Measurements from ENCODE around the gene ARHGDIB.
A peak's percentile ranks its signal among the peaks of the same experiment; 100 is the strongest.

ARHGDIB gene

GRCh38 chr12:14982991-14983390 lies 21.6 kb upstream of the ARHGDIB start:
- no peak for DNase-seq (ENCODE audit: low spot score)

- no peak for DNase-seq (ENCODE audit: low spot score)
Measured at GRCh38 chr12:14982562-14982961, 21.2 kb upstream of the ARHGDIB start.

GRCh38 chr12:14981049-14981448 lies 19.6 kb upstream of the ARHGDIB start:
- no peak for DNase-seq (ENCODE audit: low spot score)

- DNase-seq (ENCODE audit: low spot score): no peak
Measured at GRCh38 chr12:14979468-14979867, 18.1 kb upstream of the ARHGDIB start.

GRCh38 chr12:14976658-14977057 lies 15.3 kb upstream of the ARHGDIB start:
- DNase-seq (ENCODE audit: low spot score): no peak

- no peak for DNase-seq (ENCODE audit: low spot score)
Measured at GRCh38 chr12:14975457-14975856, 14.1 kb upstream of the ARHGDIB start.

- DNase-seq (ENCODE audit: low spot score): no peak
Measured at GRCh38 chr12:14974633-14975032, 13.2 kb upstream of the ARHGDIB start.

GRCh38 chr12:14972816-14973215 lies 11.4 kb upstream of the ARHGDIB start, which contains the start of gene PDE6H:
Gene PDE6H, plus strand, starts transcription at chr12:14973042. Its CDS starts 4,971 bp downstream, at chr12:14978013.
- no peak for DNase-seq (ENCODE audit: low spot score)

GRCh38 chr12:14970473-14970872 lies 9.1 kb upstream of the ARHGDIB start:
- DNase-seq (ENCODE audit: low spot score): no peak

GRCh38 chr12:14968478-14968877 lies 7.1 kb upstream of the ARHGDIB start:
- no peak for DNase-seq (ENCODE audit: low spot score)

- no peak for DNase-seq (ENCODE audit: low spot score)
Measured at GRCh38 chr12:14965221-14965620, 3.8 kb upstream of the ARHGDIB start.

- no peak for DNase-seq (ENCODE audit: low spot score)
Measured at GRCh38 chr12:14964406-14964805, 3.0 kb upstream of the ARHGDIB start.

GRCh38 chr12:14963520-14963919 lies 2.1 kb upstream of the ARHGDIB start:
- no peak for DNase-seq (ENCODE audit: low spot score)

- DNase-seq (ENCODE audit: low spot score): no peak
Measured at GRCh38 chr12:14962797-14963196, 1.4 kb upstream of the ARHGDIB start.

GRCh38 chr12:14962153-14962539 lies 745 bp upstream of the ARHGDIB start:
- DNase-seq (ENCODE audit: low spot score): no peak

- peak; percentile 75 for DNase-seq (ENCODE audit: low spot score)
Measured at GRCh38 chr12:14960548-14961465, 594 bp downstream of the ARHGDIB start.

GRCh38 chr12:14959916-14960496 lies 1.4 kb downstream of the ARHGDIB start:
- DNase-seq (ENCODE audit: low spot score): no peak

GRCh38 chr12:14959463-14959862 lies 1.9 kb downstream of the ARHGDIB start:
- no peak for DNase-seq (ENCODE audit: low spot score)

GRCh38 chr12:14959126-14959440 lies 2.3 kb downstream of the ARHGDIB start:
- DNase-seq (ENCODE audit: low spot score): no peak

GRCh38 chr12:14958361-14959125 lies 2.9 kb downstream of the ARHGDIB start:
- DNase-seq (ENCODE audit: low spot score): peak; percentile 63

- no peak for DNase-seq (ENCODE audit: low spot score)
Measured at GRCh38 chr12:14957551-14958168, 3.7 kb downstream of the ARHGDIB start.

- DNase-seq (ENCODE audit: low spot score): peak; percentile 44
Measured at GRCh38 chr12:14956905-14957304, 4.5 kb downstream of the ARHGDIB start.

Measured in CD4-positive, alpha-beta T cell treated with Interleukin-2 at 100 ng/mL for 4 hours (primary cell).